HT1080 (cell line): ENCODE measurements around the gene KPNA2. TPM values are rescaled to one million over a fixed set of nuclear protein-coding genes. Genes with fewer than 3 reads are reported as not detected.
"Not testable (repeated sequence)": the region's sequence is repeated elsewhere in the genome, so short reads cannot be mapped to it uniquely, and the experiment has no call there.

ENCODE experiments used
- DNase-seq: peaks from one replicate; pipeline ENCODE4 v3.0.0-alpha.2; 2015; ENCODE audit warnings: low read depth
- polyA plus RNA-seq, 2 experiments: library from polyadenylated mRNA; depleted of rRNA; stranded (reverse); fragments of >200 nt; gene quantifications; 2 replicates each; pipeline ENCODE4 v1.2.3, GENCODE V29; 2015
- total RNA-seq: library from RNA; depleted of rRNA; stranded (reverse); fragments of >200 nt; shearing (Covaris generic); gene quantifications from 2 replicates; pipeline ENCODE4 v1.2.3, GENCODE V29; 2014; rRNA removed

KPNA2 gene
- total RNA-seq: 281 and 347 TPM in 2 replicates
- 211 and 215 TPM in 2 replicates for polyA plus RNA-seq (2015; cell fraction: cytosol; rRNA removed)
- polyA plus RNA-seq (2015; cell fraction: nucleus; rRNA removed): 410 and 454 TPM in 2 replicates

DNA sequence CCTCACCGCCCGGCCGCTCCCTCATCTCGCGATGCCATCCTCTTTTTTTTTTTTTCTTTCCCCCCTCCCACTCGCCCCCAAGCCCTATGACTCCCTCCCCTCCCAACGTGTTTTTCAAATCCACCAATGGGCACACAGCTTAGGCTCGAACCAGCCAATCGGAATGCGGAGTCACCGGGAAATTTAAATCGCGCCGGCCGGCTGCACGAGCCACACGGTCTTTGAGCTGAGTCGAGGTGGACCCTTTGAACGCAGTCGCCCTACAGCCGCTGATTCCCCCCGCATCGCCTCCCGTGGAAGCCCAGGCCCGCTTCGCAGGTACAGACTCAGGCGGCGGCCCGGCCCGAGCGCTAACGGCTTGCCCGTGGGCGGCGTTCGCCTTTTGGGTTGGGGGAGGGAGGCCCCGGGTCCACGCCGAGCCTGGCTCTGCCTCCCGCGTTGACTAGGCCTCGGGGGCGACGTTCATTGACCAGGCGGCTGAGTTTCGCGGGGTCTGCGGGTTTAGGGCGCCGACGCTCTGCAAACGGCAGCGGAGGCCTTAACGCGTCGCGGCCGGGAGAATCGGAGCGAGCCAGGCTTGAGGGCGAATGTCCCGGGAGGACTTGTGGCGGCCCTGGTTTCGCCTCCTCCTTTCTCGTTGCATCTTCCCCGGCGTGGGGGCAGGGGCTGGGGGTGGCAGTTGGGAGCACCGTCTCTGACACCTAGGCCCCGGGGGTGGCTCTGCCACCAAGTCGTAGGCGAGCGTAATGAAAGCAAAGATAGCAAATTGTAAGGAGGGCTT lies at the start of gene KPNA2:
TSS of gene KPNA2 (plus strand) at position 213 of the 781 bp plus-strand sequence. CDS start 1,398 bp downstream, outside the sequence.
- peak; percentile 95 for DNase-seq

DNA sequence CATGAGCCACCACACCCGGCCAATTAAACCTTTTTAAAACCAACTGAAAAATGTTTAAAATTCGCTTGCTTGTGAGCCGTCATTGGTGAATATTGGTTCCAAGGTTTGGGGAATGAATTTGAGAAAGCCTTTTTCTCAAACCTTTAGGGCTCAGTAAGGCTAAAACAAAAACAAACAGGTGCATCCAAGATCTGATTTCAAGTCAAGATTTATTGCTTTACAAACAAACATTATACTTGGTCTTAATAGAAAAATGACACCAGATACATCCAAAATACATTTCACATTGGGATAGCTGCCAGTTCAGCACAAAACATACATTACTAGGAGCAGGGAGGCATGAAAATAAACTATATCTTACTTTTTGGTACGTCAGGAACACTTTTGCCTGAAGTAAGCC lies 44.6 kb upstream of the KPNA2 start:
- no peak for DNase-seq

DNA sequence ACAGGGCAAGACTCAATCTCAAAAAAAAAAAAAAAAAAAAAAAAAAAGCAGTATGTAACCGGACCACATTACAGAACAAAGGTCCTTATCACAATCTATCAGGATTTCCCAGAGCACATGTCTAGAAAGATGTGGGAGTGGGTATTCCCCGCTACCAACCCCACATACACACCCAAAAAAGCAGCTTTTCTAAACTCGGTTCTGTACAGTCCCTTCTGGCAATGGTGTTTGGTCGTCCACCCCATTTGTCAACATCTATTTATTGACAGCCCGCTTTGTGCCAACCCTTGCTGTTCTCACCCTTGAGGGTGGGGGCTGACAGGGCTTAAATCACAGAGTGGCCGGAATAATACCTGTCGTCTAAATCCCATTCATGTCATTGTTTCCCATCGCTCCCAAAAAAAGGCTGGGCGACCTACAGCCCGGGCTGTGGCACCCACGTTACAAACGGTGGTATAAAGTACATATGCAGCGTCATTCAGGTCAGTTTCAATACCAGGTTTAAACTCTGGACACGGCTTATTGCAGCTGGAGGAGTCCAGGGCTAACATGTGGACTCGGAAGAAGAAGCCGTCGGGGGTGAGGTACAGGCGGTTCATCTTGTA lies 42.9 kb upstream of the KPNA2 start:
- no peak for DNase-seq

- DNase-seq: peak; percentile 55
Measured at GRCh38 chr17:67993153-67993997, 42.2 kb upstream of the KPNA2 start.

DNA sequence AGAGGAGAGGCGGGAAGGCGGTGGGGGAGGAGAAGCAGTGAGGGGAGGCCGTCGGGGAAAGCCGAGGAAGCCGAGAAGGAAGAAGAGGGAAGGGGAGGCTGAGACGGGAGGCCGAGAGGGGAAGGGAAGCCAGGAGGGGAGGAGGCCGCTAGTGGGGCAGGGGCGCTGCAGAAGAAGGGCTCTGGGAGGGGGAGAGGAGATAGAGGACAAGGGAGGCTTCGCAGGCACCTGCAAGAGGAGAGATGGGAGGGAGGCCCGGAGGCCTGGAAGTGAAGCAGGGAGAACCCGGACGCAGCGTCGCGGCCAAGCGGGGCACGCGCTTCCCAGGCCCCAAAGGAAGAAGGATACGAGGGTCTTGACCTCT lies 41.6 kb upstream of the KPNA2 start:
- peak; percentile 20 for DNase-seq

DNA sequence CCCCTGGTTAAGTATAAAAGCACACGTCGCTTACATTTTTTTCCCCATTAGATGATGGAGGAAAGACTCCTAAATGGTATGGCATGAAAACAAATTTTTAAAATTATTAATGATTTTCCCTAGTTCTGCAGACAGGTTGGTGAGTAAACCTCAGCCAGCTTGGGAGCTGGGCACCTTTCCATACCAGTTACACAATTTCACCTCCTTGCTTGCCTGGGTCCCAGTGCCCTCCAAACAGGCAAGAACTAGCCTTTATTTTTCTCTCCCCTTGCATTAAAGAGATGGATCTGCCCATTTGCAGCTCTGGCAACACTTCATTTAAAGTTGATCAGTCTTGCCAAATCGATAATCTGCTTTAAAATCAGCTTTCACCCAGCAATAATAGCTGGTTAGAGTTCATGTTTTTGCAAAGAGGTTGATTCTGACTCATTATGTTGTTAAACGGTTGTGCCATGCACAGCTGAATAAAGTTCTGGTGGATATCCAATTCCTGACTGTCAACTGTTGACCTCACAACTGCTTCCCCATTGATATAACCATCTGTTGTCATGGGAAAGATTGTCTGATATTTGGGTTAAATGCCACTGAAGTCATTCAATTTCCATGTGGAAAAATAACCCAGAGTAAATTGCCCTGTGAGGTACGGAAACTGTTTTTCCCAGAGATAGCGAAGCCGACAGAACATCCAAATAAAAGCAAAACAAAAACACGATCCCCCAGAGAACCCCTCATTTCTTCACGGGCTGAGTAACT lies 40.5 kb upstream of the KPNA2 start:
- DNase-seq: peak; percentile 64

- DNase-seq: no peak
Measured at GRCh38 chr17:67995570-67996263, 39.8 kb upstream of the KPNA2 start.

DNA sequence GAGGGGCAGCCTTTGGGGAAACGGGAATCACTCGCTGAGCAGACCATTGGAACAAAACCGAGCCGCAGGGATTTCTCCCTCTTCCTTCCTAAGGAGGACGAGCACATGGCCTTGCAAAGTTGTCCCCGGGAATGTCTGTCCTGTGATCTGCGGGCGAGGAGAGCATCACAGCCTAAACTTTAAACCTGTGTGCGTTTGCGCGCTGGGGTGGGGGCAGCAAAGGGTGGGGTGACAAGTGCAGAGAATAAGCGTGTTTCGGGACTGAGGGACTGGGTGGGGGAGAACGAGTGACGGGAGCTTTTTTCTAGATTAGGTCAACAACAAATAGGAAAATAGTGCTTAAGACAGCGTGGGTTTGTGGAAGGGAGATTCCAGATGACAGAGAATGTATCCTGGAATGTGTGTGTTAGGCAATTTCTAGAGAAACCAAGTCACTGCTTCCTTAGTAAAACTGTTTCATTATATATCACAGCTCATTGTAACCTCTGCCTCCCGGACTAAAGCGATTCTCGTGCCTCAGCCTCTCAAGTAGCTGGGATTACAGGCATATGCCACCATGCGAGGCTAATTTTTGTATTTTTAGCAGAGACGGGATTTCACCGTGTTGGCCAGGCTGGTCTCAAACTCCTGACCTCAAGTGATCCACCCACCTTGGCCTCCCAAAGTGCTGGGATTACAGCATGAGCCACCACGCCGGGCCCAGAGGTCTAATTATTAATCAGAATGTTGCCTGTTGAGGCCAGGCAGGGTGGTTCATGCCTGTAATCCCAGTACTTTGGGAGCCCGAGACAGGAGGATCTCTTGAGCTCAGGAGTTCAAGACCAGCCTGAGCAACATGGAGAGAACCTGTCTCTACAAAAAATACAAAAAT lies 39.0 kb upstream of the KPNA2 start, which contains the start of gene C17orf58:
TSS of gene C17orf58 (minus strand) at position 169 of the 871 bp plus-strand sequence. CDS start 271 bp downstream, outside the sequence.
- DNase-seq: not testable (repeated sequence)

- no peak for DNase-seq
Measured at GRCh38 chr17:67998466-67998865, 37.1 kb upstream of the KPNA2 start.

DNA sequence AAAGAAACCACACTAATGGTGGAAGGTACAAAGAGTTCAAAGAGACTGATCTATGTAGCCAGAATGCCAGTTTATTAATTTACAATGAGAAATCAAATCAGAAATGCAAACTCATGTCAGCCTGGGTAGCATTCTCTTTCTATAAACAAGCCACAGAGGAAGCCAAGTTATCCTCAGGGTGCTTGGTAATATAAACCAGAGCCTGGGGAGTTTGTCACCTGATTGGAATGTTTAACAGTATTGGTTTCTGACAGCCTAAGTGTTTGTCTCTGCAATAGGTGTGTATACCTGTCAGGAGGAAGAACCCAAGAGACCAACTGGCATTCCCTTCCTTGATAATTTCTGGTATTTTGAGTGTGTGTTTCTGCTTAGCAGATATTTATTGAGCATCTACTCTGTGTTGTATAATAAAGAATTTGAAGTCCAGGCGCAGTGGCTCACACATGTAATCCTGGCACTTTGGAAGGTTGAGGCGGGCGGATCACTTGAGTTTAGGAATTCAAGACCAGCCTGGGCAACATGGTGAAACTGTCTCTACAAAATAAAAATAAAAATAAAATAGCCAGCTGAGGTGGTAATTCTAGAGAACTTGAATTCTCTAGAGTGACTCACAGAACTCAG lies 36.1 kb upstream of the KPNA2 start:
- peak; percentile 20 for DNase-seq

- no peak for DNase-seq
Measured at GRCh38 chr17:68004201-68004600, 31.3 kb upstream of the KPNA2 start.

GRCh38 chr17:68006797-68007196 lies 28.7 kb upstream of the KPNA2 start:
- DNase-seq: no peak

DNA sequence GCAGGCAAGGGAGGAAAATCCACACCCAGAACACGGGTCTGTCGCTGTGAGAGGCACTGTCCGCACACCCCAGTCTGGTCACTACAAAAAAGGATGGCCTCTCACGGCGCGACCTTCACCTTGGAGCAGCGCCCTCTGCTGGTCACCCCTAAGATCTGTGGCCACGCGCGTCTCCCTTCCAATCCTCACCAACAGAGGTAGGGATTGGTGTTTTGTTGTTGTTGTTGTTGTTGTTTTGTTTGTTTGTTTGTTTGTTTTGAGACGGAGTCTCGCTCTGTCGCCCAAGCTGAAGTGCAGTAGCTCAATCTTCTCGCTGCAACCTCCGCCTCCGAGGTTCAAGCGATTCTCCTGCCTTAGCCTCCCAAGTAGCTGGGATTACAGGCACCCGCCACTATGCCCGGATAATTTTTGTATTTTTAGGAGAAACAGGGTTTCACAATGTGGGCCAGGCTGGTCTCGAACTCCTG lies 24.3 kb upstream of the KPNA2 start:
- no peak for DNase-seq

DNA sequence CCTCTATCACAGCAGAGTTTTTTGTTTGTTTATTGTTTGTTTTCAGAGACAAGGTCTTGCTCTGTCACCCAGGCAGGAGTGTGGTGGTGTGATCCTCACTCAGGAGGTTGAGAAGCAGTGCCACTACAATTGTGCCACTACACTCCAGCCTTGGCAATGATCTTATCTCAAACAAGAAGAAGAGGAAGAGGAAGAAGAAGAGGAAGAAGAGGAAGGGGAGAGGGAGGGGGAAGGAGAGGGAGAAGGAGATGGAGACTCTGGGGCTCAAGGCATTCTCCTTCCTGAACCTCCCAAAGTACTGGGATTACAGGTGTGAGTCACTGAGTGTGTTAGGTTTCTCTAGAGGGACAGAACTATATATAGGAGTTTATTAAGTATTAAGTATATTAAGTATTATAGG lies 22.1 kb upstream of the KPNA2 start:
- no peak for DNase-seq

- DNase-seq: no peak
Measured at GRCh38 chr17:68015081-68015723, 20.3 kb upstream of the KPNA2 start.

GRCh38 chr17:68016838-68017237 lies 18.7 kb upstream of the KPNA2 start:
- DNase-seq: no peak

DNA sequence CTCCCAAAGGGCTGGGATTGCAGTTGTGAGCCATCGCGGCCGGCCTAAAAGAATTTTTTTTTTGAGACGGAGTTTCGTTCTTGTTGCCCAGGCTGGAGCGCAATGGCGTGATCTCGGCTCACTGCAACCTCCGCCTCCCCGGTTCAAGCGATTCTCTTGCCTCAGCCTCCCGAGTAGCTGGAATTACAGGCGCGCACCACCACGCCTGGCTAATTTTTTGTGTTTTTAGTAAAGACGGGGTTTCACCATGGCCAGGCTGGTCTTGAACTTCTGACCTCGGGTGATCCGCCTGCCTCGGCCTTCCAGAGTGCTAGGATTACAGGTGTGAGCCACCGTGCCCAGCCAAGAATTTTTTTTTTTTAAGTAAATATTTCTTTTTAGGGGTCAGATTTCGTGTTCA lies 17.0 kb upstream of the KPNA2 start:
- not testable (repeated sequence) for DNase-seq

GRCh38 chr17:68019336-68019674 lies 16.2 kb upstream of the KPNA2 start:
- DNase-seq: no peak
